Measurements from ENCODE around the gene CARHSP1.

DNA sequence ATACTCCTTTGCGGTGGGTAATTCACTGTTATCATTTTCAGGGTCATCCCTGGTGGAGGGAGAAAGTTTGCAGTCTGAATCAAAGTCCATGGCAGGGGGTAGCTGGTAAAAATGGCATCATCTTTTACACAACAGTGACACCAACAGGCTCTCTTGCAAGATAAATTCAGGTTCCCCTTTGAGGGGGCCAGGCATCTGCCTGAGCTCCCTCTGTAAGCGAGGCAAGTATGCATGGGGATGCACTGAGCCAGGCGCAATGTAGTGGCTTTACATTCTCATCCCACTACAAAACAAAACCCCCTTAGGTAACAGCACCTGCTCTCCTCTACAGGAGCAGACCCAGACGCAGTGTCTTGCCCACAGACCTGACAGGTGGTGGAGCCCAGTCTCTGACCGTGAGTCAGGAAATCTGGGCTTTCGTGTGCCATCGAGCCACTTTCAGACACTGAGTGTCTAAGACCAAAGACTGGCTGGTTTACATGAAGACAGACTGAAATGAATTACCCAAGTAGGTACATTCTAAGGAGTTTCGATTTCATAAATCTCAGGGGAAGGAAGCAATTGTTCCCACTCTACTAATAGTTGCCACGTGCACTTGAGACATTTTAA lies 31.0 kb upstream of the CARHSP1 start:
- TF ChIP-seq, protein P1, sequence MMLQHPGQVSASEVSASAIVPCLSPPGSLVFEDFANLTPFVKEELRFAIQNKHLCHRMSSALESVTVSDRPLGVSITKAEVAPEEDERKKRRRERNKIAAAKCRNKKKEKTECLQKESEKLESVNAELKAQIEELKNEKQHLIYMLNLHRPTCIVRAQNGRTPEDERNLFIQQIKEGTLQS (IDR thresholded peaks at IDR 0.05) = no peak
- TF ChIP-seq, protein P1 (CRISPR knock-in tag; conservative IDR thresholded peaks at IDR 0.05) = no peak
- TF ChIP-seq U2AF2 (optimal IDR thresholded peaks at IDR 0.05; ENCODE audit: low read depth, low read length) (no peak), HNRNPL (IDR thresholded peaks at IDR 0.05; ENCODE audit: low read depth, low read length) (no peak), MAFF (IDR thresholded peaks at IDR 0.05; ENCODE audit: low read length) (no peak), CBX2 (IDR thresholded peaks at IDR 0.05; ENCODE audit: insufficient read depth, low read length, poor library complexity, severe bottlenecking) (no peak)

All from K562 (cell line).